ENCODE data around the gene TMEM219. TPM values are rescaled to one million over a fixed set of nuclear protein-coding genes. Genes with fewer than 3 reads are reported as not detected.

The TMEM219 gene
- total RNA-seq, 1 donor from 2014 or later, result 89.4 TPM

GRCh38 chr16:30005341-30006094, 43.6 kb downstream of the TMEM219 start:
- H3K4me1 Mint-ChIP-seq (ENCODE audit: low read depth), result no peaks in the 10 kb centered on the region
- peak; percentile 72 for TF ChIP-seq CTCF (IDR thresholded peaks at IDR 0.05; ENCODE audit: unreplicated experiment)
- no peak overlapping the region for H3K27ac Mint-ChIP-seq
- H3K36me3 Mint-ChIP-seq (ENCODE audit: insufficient read depth), result peaks cover 4% of the 10 kb centered on the region
- no peak overlapping the region for H3K4me3 Mint-ChIP-seq (ENCODE audit: low read depth)
- no peak for DNase-seq (ENCODE audit: low spot score, unreplicated experiment)
- H3K27me3 Mint-ChIP-seq, result peaks cover 27% of the 10 kb centered on the region
- no peaks in the 10 kb centered on the region for H3K9me3 Mint-ChIP-seq (ENCODE audit: low read depth)

- Mint-ChIP-seq H3K4me1 (ENCODE audit: low read depth) (no peaks in the 10 kb centered on the region), H3K36me3 (ENCODE audit: insufficient read depth) (peaks cover 4% of the 10 kb centered on the region), H3K27me3 (peaks cover 28% of the 10 kb centered on the region), H3K9me3 (ENCODE audit: low read depth) (no peaks in the 10 kb centered on the region), H3K27ac (no peak overlapping the region), H3K4me3 (ENCODE audit: low read depth) (no peak overlapping the region)
- no peak for DNase-seq (ENCODE audit: low spot score, unreplicated experiment)
- TF ChIP-seq CTCF (IDR thresholded peaks at IDR 0.05; ENCODE audit: unreplicated experiment), result no peak
Measured at GRCh38 chr16:30006095-30006473, 44.2 kb downstream of the TMEM219 start.

GRCh38 chr16:30006659-30007377, 44.9 kb downstream of the TMEM219 start:
- Mint-ChIP-seq H3K4me3 (ENCODE audit: low read depth) (no peak overlapping the region), H3K36me3 (ENCODE audit: insufficient read depth) (peaks cover 4% of the 10 kb centered on the region), H3K27ac (no peak overlapping the region), H3K9me3 (ENCODE audit: low read depth) (no peaks in the 10 kb centered on the region), H3K4me1 (ENCODE audit: low read depth) (no peaks in the 10 kb centered on the region), H3K27me3 (peaks cover 30% of the 10 kb centered on the region)
- no peak for DNase-seq (ENCODE audit: low spot score, unreplicated experiment)
- TF ChIP-seq CTCF (IDR thresholded peaks at IDR 0.05; ENCODE audit: unreplicated experiment), result no peak

- Mint-ChIP-seq H3K27me3 (peaks cover 37% of the 10 kb centered on the region), H3K9me3 (ENCODE audit: low read depth) (no peaks in the 10 kb centered on the region), H3K27ac (no peak overlapping the region), H3K4me3 (ENCODE audit: low read depth) (no peak overlapping the region), H3K36me3 (ENCODE audit: insufficient read depth) (peaks cover 5% of the 10 kb centered on the region), H3K4me1 (ENCODE audit: low read depth) (peaks cover 3% of the 10 kb centered on the region)
- TF ChIP-seq CTCF (IDR thresholded peaks at IDR 0.05; ENCODE audit: unreplicated experiment), result no peak
- no peak for DNase-seq (ENCODE audit: low spot score, unreplicated experiment)
Measured at GRCh38 chr16:30007378-30007895, 45.6 kb downstream of the TMEM219 start.

GRCh38 chr16:30009085-30009862, 47.4 kb downstream of the TMEM219 start:
- peaks cover 40% of the 10 kb centered on the region for H3K27me3 Mint-ChIP-seq
- H3K27ac Mint-ChIP-seq, result no peak overlapping the region
- H3K4me3 Mint-ChIP-seq (ENCODE audit: low read depth), result no peak overlapping the region
- peaks cover 2% of the 10 kb centered on the region for H3K36me3 Mint-ChIP-seq (ENCODE audit: insufficient read depth)
- H3K4me1 Mint-ChIP-seq (ENCODE audit: low read depth), result peaks cover 3% of the 10 kb centered on the region
- DNase-seq (ENCODE audit: low spot score, unreplicated experiment), result no peak
- H3K9me3 Mint-ChIP-seq (ENCODE audit: low read depth), result no peaks in the 10 kb centered on the region
- no peak for TF ChIP-seq CTCF (IDR thresholded peaks at IDR 0.05; ENCODE audit: unreplicated experiment)

All from progenitor cell of endocrine pancreas (in vitro differentiated cells).